ENCODE results near the gene TSPO2.

DNA sequence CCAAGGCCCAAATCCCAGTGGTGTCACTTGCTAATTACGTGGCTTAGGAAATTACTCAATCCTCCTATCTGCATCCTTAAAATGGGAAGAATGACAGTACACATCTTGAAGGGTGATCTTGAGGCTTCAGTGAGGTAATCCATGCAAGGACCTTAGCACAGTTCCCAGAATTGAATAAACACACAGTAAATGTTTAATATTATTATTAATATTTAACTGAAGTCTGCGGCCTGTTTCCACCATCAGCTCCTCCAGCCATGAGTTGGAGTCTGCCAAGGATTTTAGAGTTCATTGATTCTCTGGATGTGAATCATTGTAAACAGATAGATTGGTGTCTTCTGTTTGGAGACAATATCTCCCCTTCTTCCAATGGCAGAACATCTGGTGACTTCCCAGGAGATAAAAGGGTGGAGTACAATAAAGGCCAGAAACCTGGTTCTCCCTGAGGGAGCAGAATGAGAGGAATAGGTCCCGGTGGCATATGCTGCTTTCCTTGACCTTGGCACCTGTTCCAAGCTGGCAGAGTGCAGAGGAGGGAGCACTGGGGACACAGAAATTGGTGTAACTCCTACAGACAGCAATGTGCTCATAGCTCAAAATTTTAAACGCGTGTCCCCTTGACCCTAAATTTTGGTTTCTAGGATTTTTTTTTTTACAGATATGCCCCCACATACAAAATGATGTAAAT, 28.7 kb upstream of the TSPO2 start:
- TF ChIP-seq ZFP3 (CRISPR knock-in tag; IDR thresholded peaks at IDR 0.05): no peak
- TF ChIP-seq, protein P1, sequence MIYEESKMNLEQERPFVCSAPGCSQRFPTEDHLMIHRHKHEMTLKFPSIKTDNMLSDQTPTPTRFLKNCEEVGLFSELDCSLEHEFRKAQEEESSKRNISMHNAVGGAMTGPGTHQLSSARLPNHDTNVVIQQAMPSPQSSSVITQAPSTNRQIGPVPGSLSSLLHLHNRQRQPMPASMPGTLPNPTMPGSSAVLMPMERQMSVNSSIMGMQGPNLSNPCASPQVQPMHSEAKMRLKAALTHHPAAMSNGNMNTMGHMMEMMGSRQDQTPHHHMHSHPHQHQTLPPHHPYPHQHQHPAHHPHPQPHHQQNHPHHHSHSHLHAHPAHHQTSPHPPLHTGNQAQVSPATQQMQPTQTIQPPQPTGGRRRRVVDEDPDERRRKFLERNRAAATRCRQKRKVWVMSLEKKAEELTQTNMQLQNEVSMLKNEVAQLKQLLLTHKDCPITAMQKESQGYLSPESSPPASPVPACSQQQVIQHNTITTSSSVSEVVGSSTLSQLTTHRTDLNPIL (CRISPR knock-in tag; IDR thresholded peaks at IDR 0.05; ENCODE audit: low read depth): no peak
- TF ChIP-seq TOX (CRISPR knock-in tag; IDR thresholded peaks at IDR 0.05; ENCODE audit: borderline replicate concordance): no peak
- no peak for TF ChIP-seq ZFP30 (CRISPR knock-in tag; IDR thresholded peaks at IDR 0.05)
- TF ChIP-seq TCF4 (CRISPR knock-in tag; IDR thresholded peaks at IDR 0.05; ENCODE audit: borderline replicate concordance): no peak
- no peak for TF ChIP-seq GLIS3 (CRISPR knock-in tag; IDR thresholded peaks at IDR 0.05)
- TF ChIP-seq ARNTL (CRISPR knock-in tag; IDR thresholded peaks at IDR 0.05; ENCODE audit: borderline replicate concordance, low read depth): no peak
- TF ChIP-seq ZC3H10 (CRISPR knock-in tag; IDR thresholded peaks at IDR 0.05): no peak
- TF ChIP-seq ZNF8 (CRISPR knock-in tag; IDR thresholded peaks at IDR 0.05): no peak
